ENCODE data around the gene PKP1. TPM values are rescaled to one million over a fixed set of nuclear protein-coding genes. Genes with fewer than 3 reads are reported as not detected.

PKP1 gene
- polyA plus RNA-seq, 4 donors, result 0.06 to 0.67 (median 0.28) TPM

GRCh38 chr1:201324821-201325677, 41.7 kb downstream of the PKP1 start:
- no peak for DNase-seq (ENCODE audit: low read depth in 4 of 4, low spot score in 3 of 4)

- DNase-seq (ENCODE audit: low read depth in 4 of 4, low spot score in 3 of 4), result no peak
These were observed 42.4 kb downstream of the PKP1 start for GRCh38 chr1:201325678-201326060.

GRCh38 chr1:201326710-201327109, 43.4 kb downstream of the PKP1 start:
- DNase-seq (ENCODE audit: low read depth in 4 of 4, low spot score in 3 of 4), result no peak

- DNase-seq (ENCODE audit: low read depth in 4 of 4, low spot score in 3 of 4), result no peak
These were observed 44.5 kb downstream of the PKP1 start for GRCh38 chr1:201327687-201328240.

GRCh38 chr1:201328576-201328975, 45.3 kb downstream of the PKP1 start:
- DNase-seq (ENCODE audit: low read depth in 4 of 4, low spot score in 3 of 4), result no peak

GRCh38 chr1:201329286-201329685, 46.0 kb downstream of the PKP1 start:
- no peak for DNase-seq (ENCODE audit: low read depth in 4 of 4, low spot score in 3 of 4)

- DNase-seq (ENCODE audit: low read depth in 4 of 4, low spot score in 3 of 4), result no peak
These were observed 46.5 kb downstream of the PKP1 start for GRCh38 chr1:201329801-201330200.

GRCh38 chr1:201330541-201330940, 47.2 kb downstream of the PKP1 start:
- no peak for DNase-seq (ENCODE audit: low read depth in 4 of 4, low spot score in 3 of 4)

GRCh38 chr1:201331166-201331565, 47.9 kb downstream of the PKP1 start:
- DNase-seq (ENCODE audit: low read depth in 4 of 4, low spot score in 3 of 4), result no peak

- DNase-seq (ENCODE audit: low read depth in 4 of 4, low spot score in 3 of 4), result no peak
These were observed 48.7 kb downstream of the PKP1 start for GRCh38 chr1:201332021-201332420.

GRCh38 chr1:201332616-201333335, 49.5 kb downstream of the PKP1 start:
- no peak for DNase-seq (ENCODE audit: low read depth in 4 of 4, low spot score in 3 of 4)

- DNase-seq (ENCODE audit: low read depth in 4 of 4, low spot score in 3 of 4), result no peak
These were observed 51.2 kb downstream of the PKP1 start for GRCh38 chr1:201334325-201335173.

GRCh38 chr1:201335174-201335870, 52.0 kb downstream of the PKP1 start:
- no peak for DNase-seq (ENCODE audit: low read depth in 4 of 4, low spot score in 3 of 4)

GRCh38 chr1:201335901-201336300, 52.6 kb downstream of the PKP1 start:
- DNase-seq (ENCODE audit: low read depth in 4 of 4, low spot score in 3 of 4), result no peak

- no peak for DNase-seq (ENCODE audit: low read depth in 4 of 4, low spot score in 3 of 4)
These were observed 53.6 kb downstream of the PKP1 start for GRCh38 chr1:201336711-201337450.

GRCh38 chr1:201341377-201341776, 58.1 kb downstream of the PKP1 start:
- DNase-seq (ENCODE audit: low read depth in 4 of 4, low spot score in 3 of 4), result no peak

- no peak for DNase-seq (ENCODE audit: low read depth in 4 of 4, low spot score in 3 of 4)
These were observed 61.1 kb downstream of the PKP1 start for GRCh38 chr1:201344206-201345080.

GRCh38 chr1:201345081-201345355, 61.7 kb downstream of the PKP1 start:
- DNase-seq (ENCODE audit: low read depth in 4 of 4, low spot score in 3 of 4), result no peak
